GM12878 (cell line): ENCODE data around the gene LRRC3C. TPM values are rescaled to one million over a fixed set of nuclear protein-coding genes. Genes with fewer than 3 reads are reported as not detected.

Experiments
- BRCA1 ChIP-seq: IDR thresholded peaks from 2 replicates; pipeline ENCODE4 v1.6.1; 2011; ENCODE audit warnings: low read depth, low read length, improper control_type of control experiment
- CEBPZ ChIP-seq: fragments of 150-350 bp; IDR thresholded peaks from 2 replicates; pipeline ENCODE4 v1.6.1; 2016; ENCODE audit warnings: low read depth, low read length
- IRF4 ChIP-seq: IDR thresholded peaks from 2 replicates; pipeline ENCODE4 v1.6.1; 2011; ENCODE audit warnings: low read depth, low read length
- NFIC ChIP-seq: IDR thresholded peaks from 2 replicates; pipeline ENCODE4 v1.6.1; 2012; ENCODE audit warnings: low read depth, mild to moderate bottlenecking, inconsistent platforms, low read length, moderate library complexity
- ZBTB4 ChIP-seq: fragments of 450-650 bp; formaldehyde crosslinking; IDR thresholded peaks from 2 replicates; pipeline ENCODE4 v1.4.0; 2022; ENCODE audit warnings: mild to moderate bottlenecking, moderate library complexity
- polyA plus RNA-seq, 11 experiments: library from polyadenylated mRNA; depleted of rRNA in 4 of 11; unstranded in 6 of 11; stranded (reverse) in 5 of 11; fragments of >200 nt; fragmentation: Nextera tagmentation in 4 of 11; fragmentation: Illumina TruSeq in 1 of 11; extraction: Ambion mirVana in 4 of 11; extraction: Trizol in 1 of 11; gene quantifications; 1 replicate in 1 of 11; 2 replicates in 10 of 11; pipeline versions ENCODE4 v1.2.1 to v1.2.3, GENCODE V29; 2011 to 2016; ENCODE audit warnings: inconsistent platforms in 2 of 11, missing spikeins in 2 of 11, low read depth in 1 of 11
- total RNA-seq, 4 experiments: library from RNA; depleted of rRNA in 3 of 4; stranded (reverse); fragments of >200 nt in 3 of 4; fragmentation: Illumina TruSeq in 1 of 4; extraction: Trizol in 1 of 4; gene quantifications; 2 replicates each; pipeline versions ENCODE4 v1.2.1 to v1.2.3, GENCODE V29; 2013 to 2021

The LRRC3C gene
- total and polyA plus RNA-seq, 10 of the 15 experiments (the other 5 are each of a cell fraction or from before 2014, with no cell fraction given): not detected

GRCh38 chr17:39913989-39914388 lies 13.5 kb upstream of the LRRC3C start (continued):
- no peak for TF ChIP-seq ZBTB4 (CRISPR knock-in tag)
- TF ChIP-seq BRCA1: no peak
- TF ChIP-seq IRF4: no peak
- TF ChIP-seq CEBPZ: no peak
- TF ChIP-seq NFIC: no peak
